ENCODE results near the gene SOX2.

The SOX2 gene

DNA sequence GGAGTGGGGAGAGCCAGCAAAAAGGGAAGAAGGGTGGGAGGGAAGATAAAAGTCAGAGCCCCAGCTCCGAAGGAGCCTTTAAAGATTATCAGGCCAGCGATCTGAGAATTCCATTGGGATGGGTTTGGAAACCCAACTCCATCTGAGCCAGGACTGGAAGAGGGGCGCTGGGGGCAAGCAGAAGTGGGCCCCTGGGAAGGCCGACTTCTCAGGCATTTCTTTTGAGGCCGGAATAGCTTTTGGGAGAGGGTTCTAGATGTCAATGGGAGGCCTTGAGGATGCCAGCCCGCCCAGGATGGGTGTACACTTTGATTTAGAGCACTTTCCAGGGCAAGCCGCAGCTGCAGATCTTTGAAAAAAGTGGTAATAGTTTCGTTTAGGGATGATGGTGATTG, 6.6 kb upstream of the SOX2 start:
- DNase-seq = no peak

DNA sequence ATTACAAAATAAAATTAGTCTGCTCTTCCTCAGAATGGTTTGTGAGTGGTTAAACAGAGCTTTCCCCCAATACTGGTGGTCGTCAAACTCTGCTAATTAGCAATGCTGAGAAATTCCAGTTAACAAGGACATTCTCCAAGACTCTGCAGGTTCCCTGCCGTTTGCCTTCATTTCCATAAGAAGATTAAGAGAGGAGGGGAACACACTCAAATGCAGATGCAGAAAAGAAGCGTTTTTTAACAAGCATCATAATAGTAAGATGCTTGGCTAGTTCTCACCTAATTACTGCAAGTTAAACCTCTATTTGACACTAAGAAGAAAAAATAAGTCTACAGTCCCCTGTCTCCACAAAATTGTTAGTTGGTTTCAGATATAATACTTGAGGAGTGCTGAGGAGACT, 3.7 kb upstream of the SOX2 start:
- DNase-seq = no peak

DNA sequence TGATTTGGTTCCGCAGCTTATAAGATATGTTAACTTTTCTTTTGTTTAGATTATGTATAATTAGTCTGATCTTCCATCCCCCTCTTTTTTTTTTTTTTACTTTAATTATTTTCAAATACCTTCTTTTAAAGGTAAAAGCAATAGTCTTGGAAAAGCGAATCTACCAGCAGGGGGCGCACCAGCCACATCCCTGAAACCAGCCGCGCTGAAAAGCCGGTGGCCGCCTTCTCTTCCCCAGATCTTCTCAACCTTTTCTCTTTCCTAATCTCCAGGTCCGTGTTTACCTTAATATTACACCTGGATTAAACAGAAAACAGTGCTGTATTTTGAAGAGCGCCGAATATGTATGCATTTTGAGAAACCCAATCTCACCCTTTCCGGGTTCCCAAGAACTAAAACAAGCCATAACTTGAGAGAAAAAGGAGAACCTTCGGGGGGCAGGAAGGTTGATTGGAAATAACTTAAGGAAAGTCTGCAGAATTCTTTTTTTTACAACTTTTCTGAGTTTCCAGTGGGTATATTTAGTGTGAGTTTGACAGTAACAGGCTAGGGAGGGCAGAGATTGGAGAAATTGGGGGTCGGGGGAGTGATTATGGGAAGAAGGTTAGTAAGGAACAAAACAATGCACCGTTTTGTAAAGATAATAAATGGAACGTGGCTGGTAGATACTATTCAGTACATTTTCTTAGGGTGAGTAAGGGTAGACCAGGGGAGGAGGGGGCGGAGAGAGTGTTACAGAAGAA, 2.0 kb upstream of the SOX2 start:
- peak; percentile 66 for DNase-seq

DNA sequence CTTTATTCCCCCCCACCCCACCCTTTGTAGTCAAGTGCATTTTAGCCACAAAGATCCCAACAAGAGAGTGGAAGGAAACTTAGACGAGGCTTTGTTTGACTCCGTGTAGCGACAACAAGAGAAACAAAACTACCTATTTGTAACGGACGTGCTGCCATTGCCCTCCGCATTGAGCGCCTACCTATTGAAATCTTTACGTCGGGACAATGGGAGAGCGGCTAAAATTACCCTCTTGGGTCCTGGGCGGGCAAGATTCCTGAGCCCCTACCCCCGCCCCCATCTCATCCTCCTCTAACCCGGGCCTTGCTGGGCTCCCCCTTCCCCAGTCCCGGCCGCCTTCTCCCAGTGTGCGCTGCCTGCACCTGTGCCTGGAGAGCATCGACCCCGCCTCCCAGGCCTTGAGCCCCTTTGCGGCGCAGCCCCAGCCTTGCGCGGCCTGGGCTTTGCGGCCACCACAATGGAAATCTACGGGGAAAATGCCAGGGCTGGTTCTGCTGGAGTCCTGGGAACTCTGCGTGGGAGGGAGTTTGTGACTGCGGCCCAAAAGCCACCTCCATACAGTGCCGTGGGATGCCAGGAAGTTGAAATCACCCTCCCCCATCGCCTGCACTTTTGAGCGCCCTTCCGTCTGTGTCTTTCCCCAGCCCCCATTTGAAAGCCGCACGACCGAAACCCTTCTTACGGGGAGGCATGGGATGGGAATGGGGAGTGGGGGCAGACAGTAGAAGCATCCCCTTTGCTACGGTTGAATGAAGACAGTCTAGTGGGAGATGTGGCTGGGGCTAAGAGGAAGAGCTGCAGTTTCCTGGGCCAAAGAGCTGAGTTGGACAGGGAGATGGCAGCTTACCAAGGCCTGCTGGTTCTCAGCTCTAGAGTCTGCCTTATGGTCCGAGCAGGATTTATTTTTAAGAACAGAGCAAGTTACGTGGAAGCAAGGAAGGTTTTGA, 1.1 kb upstream of the SOX2 start:
- DNase-seq = no peak

DNA sequence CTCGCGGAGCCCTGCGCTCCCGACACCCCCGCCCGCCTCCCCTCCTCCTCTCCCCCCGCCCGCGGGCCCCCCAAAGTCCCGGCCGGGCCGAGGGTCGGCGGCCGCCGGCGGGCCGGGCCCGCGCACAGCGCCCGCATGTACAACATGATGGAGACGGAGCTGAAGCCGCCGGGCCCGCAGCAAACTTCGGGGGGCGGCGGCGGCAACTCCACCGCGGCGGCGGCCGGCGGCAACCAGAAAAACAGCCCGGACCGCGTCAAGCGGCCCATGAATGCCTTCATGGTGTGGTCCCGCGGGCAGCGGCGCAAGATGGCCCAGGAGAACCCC, 464 bp downstream of the SOX2 start:
- DNase-seq = no peak

DNA sequence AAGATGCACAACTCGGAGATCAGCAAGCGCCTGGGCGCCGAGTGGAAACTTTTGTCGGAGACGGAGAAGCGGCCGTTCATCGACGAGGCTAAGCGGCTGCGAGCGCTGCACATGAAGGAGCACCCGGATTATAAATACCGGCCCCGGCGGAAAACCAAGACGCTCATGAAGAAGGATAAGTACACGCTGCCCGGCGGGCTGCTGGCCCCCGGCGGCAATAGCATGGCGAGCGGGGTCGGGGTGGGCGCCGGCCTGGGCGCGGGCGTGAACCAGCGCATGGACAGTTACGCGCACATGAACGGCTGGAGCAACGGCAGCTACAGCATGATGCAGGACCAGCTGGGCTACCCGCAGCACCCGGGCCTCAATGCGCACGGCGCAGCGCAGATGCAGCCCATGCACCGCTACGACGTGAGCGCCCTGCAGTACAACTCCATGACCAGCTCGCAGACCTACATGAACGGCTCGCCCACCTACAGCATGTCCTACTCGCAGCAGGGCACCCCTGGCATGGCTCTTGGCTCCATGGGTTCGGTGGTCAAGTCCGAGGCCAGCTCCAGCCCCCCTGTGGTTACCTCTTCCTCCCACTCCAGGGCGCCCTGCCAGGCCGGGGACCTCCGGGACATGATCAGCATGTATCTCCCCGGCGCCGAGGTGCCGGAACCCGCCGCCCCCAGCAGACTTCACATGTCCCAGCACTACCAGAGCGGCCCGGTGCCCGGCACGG, 991 bp downstream of the SOX2 start:
- no peak for DNase-seq

DNA sequence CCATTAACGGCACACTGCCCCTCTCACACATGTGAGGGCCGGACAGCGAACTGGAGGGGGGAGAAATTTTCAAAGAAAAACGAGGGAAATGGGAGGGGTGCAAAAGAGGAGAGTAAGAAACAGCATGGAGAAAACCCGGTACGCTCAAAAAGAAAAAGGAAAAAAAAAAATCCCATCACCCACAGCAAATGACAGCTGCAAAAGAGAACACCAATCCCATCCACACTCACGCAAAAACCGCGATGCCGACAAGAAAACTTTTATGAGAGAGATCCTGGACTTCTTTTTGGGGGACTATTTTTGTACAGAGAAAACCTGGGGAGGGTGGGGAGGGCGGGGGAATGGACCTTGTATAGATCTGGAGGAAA, 1.5 kb downstream of the SOX2 start:
- no peak for DNase-seq

DNA sequence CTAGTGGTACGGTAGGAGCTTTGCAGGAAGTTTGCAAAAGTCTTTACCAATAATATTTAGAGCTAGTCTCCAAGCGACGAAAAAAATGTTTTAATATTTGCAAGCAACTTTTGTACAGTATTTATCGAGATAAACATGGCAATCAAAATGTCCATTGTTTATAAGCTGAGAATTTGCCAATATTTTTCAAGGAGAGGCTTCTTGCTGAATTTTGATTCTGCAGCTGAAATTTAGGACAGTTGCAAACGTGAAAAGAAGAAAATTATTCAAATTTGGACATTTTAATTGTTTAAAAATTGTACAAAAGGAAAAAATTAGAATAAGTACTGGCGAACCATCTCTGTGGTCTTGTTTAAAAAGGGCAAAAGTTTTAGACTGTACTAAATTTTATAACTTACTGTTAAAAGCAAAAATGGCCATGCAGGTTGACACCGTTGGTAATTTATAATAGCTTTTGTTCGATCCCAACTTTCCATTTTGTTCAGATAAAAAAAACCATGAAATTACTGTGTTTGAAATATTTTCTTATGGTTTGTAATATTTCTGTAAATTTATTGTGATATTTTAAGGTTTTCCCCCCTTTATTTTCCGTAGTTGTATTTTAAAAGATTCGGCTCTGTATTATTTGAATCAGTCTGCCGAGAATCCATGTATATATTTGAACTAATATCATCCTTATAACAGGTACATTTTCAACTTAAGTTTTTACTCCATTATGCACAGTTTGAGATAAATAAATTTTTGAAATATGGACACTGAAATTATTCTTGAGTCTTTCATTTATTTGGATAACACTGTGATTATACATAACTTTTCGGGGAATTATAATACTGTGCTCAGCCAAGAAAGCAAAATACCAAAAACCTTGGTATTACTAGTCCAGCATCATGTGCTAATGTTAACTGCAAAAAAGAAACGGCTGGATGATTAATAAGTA, 2.2 kb downstream of the SOX2 start:
- no peak for DNase-seq

DNA sequence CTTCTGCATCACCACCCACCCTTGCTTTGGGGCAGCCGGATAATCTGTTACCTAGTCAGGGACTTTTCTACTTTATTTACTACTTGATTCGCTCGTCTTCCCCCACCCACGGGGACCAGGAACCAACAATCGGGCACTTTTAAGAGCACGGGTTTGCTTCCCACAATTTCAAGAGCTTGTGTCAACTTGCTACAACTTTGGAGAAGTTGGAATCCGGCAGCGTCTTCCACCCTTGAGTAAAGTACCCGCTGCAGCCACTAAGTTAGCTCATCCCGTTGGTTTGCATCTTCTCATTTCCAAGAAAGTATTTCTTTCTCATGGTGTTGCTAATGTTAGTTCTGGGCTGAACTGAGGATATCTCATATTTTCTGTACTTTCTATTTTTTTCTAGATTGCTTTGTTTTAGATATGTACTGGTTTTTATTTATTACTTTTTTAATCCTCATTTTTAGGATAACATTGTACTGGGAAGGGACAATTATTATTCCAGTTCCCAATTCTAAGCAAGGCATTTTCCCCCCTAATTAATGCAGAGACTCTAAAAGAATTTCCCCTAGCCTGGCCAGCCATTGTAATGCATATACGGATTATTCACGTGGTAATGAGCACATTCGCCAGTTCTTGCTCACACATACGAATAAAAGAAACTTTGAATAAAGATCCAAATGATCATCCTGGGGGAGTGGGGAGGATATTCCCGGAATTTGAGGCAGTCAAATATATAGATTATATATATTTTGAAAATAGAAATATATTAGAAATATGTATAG, 4.0 kb downstream of the SOX2 start:
- DNase-seq = no peak

DNA sequence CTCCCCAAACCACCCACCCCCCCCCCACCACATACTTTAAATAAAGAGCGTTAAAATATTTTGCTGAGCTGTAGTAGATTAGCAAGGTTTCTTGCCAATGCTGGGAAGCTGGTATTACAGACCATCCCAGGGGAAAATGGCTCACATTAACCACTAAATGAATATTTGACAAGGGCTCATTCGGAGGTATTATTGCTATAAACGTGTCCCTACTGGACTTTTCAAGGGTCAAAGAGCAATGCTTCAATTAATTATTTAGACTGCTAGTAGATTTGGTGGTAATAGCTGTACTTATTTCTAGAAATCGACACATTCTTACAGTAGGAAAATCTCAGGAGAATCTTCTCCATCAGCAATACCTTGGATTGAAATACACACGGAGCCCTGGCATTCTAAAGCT, 5.2 kb downstream of the SOX2 start:
- DNase-seq = no peak

DNA sequence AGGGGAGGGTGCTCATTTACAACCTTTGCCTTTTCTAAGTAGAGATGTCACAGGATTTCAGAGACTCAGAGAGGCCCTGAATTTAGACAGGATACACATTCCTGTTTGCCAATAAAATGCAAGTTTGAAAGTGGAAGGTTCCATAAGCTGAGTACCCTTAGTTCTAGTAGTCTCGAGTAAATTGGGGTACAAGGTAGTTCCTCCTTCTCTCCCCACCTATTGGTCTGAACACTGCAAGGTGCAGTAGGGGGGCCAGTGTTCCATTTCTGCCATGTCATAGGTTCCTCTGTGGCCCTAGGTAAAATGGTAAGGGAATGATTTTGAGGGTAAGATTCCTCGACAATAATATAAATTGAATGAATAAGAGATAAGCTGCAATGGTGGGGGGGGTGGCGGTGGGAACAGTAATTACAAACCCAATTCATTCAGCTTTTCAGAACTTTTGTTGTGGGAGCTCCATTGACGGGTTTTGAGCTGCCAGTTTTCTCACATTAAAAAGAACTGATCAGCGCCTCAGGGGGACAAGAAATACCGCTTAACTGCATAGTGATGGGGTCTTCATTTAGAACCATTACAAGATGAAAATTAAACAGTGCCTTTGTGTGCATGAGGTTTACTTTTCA, 5.9 kb downstream of the SOX2 start:
- DNase-seq = no peak

DNA sequence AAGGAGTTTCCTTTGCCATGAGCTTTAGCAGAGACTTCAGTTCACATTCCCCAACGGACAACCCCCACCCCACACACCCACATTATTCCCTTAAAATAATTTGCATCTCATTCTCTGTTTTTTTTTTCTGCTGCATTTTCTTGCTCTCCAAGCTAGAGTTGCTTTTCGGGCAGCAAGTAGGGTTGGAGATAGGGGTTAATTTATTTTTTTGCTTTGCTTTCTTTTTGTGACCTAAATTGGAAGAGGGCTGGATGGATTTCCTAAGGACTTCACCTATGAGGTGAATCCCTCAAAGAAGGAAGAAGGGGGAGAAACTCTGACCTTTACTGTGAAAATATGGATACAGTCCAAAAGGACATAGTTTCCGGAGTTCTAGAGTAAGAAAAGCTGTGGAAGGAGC, 6.6 kb downstream of the SOX2 start:
- no peak for DNase-seq

DNA sequence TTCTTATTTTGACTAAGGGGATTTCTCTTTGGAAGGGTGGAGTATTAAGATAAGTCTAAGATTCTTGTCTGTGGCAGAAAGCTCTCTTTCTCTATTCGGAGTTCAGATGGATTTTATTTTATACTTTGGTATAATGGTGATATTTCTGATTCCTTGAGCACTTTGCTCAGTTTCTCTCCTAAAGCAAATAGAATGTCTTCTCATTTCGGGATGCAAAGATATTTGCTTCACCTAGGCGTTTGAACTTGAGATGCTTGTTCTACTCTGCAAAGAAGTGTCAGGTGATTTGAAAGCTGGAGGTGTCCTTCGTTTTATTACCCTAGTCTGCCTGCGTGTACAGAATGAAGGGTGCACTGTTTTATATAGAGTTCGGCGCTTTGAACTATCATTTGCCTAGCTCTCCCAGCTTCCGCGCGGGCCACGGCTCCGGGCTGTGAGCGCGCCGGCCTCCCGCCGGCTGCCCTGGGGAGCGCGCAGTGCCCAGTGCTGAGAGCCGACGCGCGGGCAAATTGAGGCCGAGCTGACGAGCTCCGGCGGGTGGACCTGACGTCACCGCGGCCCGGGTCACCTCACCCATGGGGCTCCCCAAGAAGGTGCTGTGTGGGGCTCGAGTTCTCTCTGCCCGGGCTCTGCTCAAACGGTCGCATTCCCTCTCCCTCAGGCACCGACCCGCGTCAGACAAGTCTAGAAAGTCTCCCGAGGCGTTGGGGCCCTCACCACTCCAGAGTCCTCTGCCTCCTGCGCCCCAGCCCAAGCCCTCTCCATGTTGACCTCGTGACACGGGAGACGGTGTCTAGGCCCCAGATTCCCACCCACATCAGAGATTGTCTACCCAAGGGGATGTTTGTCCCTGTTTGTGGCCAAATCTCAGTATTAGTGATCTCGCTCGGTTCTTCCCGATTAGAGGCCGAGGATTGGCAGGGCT, 7.5 kb downstream of the SOX2 start:
- no peak for DNase-seq

DNA sequence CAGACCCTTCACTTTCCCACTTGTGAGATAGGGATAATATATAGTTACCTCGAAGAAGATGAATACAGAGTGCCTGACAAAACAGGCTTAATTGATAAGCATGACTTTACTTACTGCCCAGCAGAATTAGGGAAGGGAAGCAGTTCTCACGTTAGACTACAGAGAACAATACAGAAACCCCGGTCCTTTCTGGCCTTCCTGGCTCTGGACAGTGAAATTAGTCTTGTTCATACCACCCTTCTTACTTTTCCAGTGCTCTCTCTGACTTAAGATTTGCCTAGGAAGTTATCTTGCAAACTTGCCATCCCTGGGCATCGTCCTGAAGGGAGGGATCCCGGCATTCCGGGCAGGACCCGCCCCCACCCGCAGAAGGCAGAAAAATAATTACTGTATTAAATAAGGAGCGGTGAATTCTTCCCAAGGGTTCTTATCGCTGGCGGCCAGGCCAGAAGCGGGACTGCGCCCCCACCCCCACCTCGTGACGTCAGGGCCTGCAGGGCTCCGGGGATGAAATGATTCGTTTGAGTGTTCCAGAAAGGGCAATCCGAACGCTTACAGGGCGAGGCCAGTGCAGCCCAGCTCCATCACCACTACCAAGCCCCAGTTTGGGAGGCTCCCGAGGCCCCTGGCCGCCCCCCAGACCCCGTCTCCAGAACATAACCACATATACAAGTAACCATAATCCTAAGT, 8.4 kb downstream of the SOX2 start:
- DNase-seq = no peak

DNA sequence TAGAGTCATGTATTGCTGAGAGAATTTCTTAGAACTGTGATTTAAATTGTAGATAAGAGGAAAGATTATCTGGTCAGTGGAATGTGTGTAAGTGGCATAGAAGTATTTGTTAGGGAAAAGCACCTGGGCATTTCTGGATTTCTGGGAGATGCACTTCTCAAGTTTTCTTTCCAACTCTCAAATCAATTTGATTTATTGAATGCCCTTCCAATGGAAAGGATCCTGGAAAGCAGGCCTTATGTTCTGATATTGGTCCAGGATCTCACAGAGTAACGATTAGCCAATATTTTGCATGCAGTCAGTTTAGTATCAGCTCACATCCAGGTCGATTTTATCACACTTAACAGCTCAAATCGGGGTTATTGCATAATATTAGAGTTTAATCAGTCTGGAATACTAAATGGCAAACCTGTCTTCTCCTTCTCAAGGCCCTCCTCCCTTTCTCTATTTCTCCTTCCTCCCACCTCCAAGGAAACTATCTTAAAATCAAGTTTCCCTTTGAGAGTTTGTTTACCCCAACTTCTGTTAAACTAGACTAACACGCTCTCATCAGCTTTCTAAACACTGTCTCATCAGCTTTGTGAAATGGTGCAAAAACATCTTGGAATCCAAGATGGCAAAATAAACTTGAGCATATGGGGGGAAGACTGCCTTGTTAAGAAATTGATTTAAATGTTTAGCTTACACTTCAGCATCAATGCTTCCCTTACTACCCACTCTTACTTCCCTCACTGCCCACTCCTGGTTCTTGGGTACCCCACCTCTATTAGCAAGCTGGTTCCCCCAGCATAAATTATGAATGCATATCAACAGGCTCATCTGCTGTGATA, 9.5 kb downstream of the SOX2 start:
- no peak for DNase-seq

DNA sequence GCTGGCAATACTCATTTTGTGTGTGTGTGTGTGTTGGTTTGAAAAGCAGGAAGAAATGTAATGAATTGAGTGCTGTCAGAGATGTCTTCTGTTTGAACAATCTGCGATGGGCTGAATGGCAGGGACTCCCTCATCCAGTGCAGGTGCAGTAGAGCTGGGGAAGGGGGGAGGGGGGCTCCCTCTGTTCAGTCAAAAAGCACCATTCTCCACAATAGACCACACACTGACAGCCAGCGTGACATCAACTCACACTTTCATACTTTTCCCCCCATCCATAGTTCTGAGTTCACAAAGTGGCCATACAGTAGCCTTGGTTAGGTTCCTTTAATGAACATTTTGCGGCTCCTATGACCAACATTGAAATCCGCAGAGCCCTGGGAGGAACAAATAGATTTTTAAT, 10.4 kb downstream of the SOX2 start:
- DNase-seq = no peak

DNA sequence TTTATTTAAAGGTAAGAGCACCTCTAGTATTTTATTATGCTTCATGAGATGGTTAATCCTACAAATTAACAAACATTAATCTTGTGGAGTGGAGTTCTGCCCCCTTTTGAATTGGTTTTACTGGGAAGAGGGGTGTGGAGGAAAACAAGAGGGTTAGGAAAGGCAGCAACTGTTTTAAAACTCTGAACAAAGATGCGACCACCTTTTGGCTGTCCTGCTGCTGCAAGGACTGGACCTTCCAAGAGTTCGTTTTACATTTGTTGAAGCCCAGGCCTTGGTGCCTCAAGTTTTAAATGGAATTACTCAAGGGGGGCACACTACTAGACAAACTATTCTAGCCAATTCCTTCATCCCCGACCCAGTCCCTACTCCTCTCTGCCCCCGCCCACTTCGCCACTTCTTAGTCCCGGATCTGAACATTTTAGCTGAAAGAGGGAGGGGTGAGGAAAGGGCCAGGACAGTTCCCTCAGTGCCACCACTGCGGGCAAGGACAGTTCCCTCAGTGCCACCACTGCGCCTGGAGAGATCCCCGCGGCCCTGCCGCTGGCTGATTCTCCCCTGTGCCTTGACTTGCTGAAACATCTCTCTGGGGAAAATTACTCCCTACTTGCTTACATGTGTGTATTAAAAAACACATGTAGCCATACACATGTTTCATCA, 11.2 kb downstream of the SOX2 start:
- DNase-seq = no peak

DNA sequence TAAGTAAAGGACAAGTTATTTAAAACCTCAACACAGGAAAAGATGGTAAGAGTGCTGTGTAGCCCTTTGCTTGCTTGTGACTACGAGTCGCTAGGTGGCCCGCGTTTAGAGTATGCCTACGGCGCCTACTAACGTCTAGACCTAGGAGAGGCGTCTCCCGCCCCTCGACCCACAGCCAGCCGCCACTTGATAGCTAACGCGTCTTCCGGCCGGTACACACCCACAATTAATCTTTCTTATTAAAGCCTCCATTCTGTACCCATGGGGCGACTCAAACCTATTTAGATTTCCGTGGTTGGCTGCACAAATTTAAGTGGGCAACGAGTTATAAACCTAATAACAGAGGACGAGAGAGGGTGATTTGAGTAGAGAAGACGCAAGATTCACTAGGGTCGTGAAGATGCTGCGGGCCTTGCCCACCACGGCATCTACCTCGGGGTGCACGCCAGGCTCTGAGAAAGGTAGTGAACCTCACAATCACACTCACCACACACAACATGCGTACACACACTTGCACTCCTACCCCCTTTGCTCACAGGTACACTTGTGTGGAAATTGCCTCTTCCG, 12.0 kb downstream of the SOX2 start:
- DNase-seq = no peak

All from kidney glomerular epithelial cell (primary cell).